ENCODE results near the gene SNX14.

The SNX14 gene

GRCh38 chr6:85461798-85462170 lies 131.9 kb downstream of the SNX14 start:
- DNase-seq: no peak

DNA sequence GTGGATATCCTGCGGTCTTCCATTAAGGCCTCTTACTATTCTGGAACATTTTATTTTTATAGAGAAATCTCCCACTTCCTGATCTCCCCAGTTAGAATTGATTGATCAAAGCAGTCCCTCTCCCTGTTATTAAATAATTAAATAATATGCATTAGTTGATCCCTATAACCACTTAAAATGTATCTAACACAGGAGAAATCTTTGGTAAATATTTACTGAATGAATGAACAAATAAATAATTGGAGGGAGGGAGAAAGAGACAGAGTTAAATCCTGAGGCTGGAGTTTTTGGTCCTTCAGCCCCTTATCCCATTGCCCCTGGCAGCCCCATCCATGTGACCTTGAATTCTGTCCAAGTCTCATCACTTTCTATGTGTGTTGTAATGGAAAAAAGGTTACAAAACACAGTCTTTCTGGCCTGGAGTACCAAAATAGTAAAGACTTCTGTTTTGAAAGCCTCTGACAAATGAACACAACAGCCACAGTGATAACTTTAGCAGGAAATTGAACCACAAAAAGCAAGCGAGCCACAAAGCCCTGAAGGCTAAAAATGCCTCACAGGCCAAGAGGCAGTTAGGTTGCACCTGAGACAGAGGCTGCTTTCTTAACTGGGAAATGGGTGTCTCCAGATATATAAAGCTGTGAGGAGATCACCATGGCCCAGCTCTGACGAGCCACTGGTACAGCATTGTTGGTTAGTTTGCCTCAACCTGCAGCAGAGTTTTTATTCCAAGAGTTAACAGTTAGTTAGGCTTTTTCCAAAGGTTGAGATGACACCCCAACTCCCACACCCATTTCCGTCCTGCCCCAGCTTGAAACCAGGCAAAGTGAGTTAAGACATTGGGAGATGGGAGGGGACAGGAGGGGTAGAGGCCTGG lies 132.5 kb downstream of the SNX14 start:
- no peak for DNase-seq

DNA sequence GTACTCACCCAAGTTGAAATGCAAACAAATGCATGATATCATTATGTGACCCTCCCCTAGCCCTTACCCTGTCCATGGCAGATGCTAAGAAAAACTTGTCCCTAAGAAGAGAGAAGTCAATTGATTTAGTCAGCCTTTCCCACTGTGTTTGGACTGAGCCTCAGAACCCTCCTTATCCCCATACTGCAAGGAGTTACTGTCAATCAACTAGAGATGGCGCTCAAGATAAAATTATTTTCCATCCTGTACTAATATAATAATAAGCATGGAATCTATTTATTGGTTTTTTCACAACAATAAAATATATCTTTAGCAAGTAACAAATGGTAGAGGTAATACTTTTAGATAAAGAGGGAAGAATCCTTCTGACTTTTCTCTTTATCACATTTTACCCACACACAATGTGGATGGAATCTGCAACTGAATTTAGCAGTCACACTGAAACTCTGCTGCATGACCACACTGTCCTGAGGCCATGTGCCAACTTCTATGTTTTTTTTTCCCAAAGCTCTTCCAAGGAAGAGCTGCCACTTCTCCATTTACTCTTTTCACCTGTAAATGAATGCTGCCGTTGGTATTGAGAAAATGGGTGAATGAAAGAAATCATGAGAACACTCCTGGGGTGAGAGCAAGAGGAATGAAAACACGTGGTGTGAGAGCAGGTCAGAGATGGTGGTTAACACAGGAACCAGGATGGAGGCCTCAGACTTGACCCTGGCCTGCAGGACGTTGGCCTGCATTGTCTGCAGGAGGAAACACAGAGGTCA lies 133.3 kb downstream of the SNX14 start:
- no peak for DNase-seq

DNA sequence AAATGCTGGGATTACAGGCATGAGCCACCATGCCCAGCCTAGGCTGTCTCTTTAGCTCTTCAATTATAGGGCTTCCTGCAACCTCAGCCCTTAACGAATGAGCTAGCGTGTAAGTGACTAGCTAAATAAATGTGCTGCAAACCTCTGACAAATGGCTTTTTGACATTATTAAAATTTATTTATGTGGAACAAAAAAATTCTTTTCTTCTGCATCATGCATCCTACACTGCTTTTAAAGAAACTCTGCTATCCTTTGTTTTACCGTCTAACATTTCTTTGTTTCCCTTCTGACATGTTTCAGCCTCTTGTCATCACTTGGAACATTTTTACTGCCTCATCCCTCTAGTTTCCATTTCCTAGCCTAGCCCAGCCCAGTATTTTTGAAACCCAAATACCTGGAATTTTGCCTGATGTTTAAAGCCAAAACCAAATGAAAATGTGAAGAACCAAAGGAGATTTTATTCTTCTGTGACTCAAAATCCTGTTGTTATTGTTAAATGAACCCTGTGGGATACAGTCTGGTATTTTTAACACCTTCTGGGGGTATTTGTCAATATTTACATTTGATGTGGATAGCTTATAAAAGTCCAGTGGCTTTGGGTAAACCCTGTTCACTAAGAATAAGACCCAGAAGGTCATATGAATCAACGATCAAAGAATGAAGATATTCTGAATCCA lies 134.3 kb downstream of the SNX14 start:
- no peak for DNase-seq

- DNase-seq: no peak
Observed at GRCh38 chr6:85458782-85459181, 134.9 kb downstream of the SNX14 start.

DNA sequence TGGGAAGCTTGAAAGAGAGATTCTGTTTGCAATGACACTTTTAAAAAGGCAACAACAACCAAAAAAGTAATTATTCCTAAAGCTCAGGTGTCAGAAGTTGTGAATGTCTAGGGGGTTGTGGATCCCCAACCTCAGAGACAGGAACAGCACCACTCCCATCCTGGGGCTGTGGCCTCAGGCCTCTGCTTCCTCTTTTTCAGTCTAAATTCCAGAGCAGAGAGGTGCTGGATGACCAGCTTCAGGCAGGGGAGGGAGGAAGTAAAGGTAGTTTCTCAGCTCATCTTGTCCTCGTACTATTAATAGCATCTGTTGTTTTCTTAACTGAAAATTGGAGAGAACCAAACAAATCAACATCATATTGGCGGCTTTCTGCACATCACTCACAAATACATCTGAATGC lies 135.5 kb downstream of the SNX14 start:
- DNase-seq: no peak

- no peak for DNase-seq
Observed at GRCh38 chr6:85456782-85457181, 136.9 kb downstream of the SNX14 start.

Data from effector CD8-positive, alpha-beta T cell (primary cell).